AG20443 (cell line): ENCODE results near the gene ZNF281.
"Not testable (repeated sequence)": the region's sequence is repeated elsewhere in the genome, so short reads cannot be mapped to it uniquely, and the experiment has no call there.

Experiments
- DNase-seq: peaks from one replicate; pipeline ENCODE4 v3.0.0; 2012; ENCODE audit warnings: low spot score, mixed read lengths

The ZNF281 gene

GRCh38 chr1:200429221-200429751 is 19.4 kb upstream of the ZNF281 start:
- peak; percentile 53 for DNase-seq

GRCh38 chr1:200428482-200429205 is 18.8 kb upstream of the ZNF281 start:
- DNase-seq = peak; percentile 18

DNA sequence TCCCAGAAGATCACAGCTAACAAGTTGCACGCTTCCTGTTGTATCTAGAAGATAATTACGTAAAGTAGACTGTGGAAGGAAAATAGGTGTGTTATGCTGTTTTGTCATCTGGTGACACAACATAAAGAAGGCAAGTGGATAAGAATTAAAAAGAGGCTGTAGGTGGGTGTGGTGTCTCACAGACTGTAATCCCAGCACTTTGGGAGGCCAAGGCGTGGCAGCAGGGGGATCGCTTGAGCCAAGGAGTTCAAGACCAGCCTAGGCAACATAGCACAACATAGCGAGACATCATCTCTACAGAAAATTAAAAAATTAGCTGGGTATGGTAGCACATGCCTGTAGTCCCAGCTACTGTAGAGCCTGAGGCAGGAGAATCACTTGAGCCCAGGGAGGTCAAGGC is 17.9 kb upstream of the ZNF281 start:
- DNase-seq = no peak

DNA sequence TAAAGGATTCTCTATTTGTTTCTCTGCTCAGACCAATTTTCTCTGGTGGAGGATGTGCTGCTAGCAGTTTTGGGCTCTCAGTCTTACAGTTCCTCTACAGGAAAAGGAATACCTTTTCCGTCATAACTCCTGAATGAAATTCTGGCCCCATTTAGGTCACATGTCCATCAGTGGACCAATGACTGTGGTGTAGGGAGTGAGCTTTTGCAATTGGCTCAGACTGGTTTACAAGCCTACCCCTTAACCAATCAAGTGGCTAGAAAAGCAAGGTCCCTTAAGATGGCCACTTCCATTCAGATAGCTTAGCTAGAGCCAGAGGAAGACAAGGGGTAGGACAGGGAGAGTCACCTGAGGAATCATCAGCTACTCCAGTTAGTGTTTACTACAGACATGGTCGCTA is 16.4 kb upstream of the ZNF281 start:
- no peak for DNase-seq

DNA sequence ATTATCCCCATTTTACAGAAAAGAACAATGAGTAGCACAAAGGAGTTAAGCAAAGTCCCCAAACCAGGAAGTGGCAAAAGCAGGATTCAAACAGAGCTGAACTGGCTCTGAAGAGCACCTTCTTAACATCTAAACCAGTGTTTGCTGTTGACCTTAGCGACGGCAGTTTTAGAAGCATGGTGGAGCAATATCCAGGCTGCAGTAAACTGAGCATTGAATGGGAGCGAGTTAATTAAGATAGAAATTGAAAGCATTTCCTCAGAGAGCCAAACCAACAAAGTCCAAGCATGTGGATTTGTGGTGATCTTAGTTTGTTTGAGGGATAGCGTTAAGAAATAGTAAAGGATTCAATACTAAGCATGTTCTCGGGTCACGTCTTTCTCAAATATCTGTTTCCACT is 13.4 kb upstream of the ZNF281 start:
- DNase-seq = no peak

- no peak for DNase-seq
Observed at GRCh38 chr1:200422211-200422610, 12.4 kb upstream of the ZNF281 start.

GRCh38 chr1:200415789-200416593 is 6.2 kb upstream of the ZNF281 start:
- DNase-seq = peak; percentile 85

- DNase-seq = no peak
Observed at GRCh38 chr1:200415227-200415626, 5.4 kb upstream of the ZNF281 start.

GRCh38 chr1:200414657-200415056 is 4.8 kb upstream of the ZNF281 start:
- no peak for DNase-seq

DNA sequence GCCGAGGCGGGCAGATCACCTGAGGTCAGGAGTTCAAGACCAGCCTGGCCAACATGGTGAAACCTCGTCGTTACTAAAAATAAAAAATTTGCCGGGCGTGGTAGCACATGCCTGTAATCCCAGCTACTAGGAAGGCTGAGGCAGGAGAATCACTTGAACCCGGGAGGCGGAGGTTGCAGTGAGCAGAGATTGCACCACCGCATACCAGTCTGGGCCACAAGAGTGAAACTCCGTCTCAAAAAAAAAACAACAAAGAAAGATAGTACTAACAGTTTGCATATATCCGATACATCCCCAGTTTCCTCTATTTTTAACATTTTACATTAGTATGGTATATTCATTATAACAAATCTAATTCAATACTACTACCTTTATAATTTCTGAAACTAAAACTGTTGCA is 3.9 kb upstream of the ZNF281 start:
- DNase-seq = not testable (repeated sequence)

- no peak for DNase-seq
Observed at GRCh38 chr1:200411406-200412257, 1.8 kb upstream of the ZNF281 start.

DNA sequence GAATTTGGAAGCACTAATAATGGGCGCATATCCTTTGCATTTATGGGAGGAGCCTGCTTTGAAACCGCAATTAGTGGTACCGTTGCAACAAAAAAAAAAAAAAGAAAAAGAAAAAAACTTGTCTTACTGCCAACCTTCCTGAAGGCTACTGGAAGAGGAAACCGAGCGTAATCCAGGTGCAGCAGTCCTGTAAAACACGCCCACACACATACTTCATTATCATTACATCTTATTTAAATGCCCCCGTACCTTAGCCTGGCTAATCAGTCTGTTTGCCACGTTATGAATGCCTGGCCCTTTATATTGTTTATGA is 686 bp upstream of the ZNF281 start:
- DNase-seq = no peak

GRCh38 chr1:200409203-200409760 is 554 bp downstream of the ZNF281 start:
- DNase-seq = peak; percentile 31

DNA sequence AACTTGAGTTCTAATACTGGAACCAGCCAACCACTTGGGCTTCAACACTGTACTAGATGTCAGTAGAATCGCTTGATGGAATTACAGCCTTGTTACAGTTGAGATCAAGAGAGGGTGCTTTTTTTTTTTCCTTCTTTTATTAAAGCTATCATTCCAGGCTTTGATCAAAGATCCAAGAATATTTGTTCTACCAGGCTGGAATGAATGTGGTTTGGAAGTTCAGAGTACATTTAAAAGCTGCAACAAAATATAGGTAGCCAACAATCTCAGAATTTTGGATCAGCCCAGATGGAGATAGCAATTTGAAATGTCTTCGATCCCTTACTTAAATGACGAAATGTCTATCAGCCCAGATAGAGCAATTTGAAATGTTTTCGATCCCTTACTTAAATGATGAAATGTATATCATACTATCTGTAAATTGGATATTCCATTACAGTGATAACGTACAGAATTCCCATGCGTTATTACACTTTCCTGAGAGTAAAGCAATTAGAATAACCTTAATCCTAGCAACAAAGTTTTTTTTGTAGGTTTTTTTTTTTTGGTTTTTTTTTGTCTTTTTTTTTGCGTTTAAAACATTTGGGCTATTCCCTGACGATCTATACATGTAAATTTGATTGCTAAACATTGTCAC is 3.6 kb downstream of the ZNF281 start:
- no peak for DNase-seq

- no peak for DNase-seq
Observed at GRCh38 chr1:200405264-200405663, 4.6 kb downstream of the ZNF281 start.

DNA sequence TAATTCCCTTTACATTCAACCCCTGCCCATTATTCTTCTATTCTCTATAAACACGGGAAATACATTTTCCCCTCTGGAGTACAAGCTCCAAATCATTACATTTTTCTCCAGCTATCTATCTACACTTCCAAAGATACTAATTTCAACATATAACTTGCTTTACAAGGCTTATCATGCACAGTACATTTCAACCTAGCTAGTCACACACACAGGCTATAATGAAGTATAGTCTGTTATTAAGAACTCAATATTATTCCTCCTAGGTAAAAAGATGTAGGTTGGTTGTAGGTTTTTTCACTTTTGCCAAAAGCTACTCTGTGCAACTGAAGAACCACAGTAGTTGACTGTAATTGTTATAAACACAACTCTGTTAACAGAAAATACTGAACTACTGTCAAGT is 8.1 kb downstream of the ZNF281 start:
- no peak for DNase-seq

DNA sequence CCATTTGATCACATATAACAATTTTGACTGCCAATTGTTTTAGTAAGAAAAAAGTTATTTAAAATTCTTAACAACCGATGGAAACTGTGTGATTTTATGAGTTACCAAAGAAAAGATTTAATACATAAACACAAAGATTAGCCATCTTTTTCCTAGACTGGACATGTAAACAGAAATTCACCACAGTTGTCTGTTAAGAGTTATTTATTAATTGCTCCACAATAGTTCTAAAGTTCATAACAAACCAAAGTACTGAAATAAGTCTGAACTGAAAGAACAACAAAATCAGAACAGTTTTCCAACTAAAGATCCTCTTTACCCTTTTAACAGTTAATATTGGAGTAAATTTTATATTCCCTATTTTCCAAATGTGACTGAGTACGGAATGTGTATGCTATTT is 8.6 kb downstream of the ZNF281 start:
- DNase-seq = no peak

- DNase-seq = no peak
Observed at GRCh38 chr1:200400556-200400955, 9.3 kb downstream of the ZNF281 start.

DNA sequence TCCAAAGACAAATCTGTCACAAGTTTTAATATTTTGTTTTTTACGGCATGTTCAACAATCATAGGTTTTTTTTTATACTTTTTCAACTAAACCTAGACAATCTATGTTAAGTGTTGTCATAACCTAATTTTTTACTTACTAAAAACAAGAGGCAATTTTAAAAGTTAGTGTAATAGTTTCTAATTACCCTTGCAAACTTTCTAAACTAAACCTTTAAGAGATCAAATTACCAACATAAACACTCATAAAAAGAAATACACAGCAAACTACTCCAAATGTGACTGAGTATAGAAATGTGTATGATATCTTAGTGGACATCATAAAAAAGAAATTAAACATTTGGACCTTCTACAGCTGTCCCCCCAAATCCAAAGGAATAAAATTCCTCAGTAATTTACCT is 10.0 kb downstream of the ZNF281 start:
- no peak for DNase-seq

DNA sequence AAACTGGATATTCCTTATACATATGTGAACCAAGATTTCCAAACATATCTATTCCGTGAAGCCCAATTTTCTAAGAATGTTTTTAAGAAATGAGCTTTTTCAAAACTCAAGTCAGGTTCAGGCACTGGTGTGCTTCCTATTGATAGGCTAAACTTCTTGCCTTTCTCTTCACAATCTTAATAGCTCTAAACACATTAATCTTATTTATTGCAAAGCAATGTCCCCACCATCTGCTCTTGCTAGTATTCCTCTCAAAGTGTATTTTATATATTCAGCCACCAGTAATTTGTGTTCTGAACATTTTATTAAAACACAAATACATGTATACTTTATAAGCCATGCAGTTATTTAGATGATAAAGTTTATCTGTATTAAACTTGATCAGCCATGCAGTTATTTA is 11.5 kb downstream of the ZNF281 start:
- no peak for DNase-seq

GRCh38 chr1:200392625-200393185 is 17.1 kb downstream of the ZNF281 start:
- DNase-seq = no peak
